Measurements from ENCODE around the gene SAMD5. TPM values are rescaled to one million over a fixed set of nuclear protein-coding genes. Genes with fewer than 3 reads are reported as not detected.

The SAMD5 gene
- total and polyA plus RNA-seq, 9 of the 15 experiments (the other 6 are each of a cell fraction or from before 2014, with no cell fraction given), result 0.15 to 0.91 (median 0.55) TPM

DNA sequence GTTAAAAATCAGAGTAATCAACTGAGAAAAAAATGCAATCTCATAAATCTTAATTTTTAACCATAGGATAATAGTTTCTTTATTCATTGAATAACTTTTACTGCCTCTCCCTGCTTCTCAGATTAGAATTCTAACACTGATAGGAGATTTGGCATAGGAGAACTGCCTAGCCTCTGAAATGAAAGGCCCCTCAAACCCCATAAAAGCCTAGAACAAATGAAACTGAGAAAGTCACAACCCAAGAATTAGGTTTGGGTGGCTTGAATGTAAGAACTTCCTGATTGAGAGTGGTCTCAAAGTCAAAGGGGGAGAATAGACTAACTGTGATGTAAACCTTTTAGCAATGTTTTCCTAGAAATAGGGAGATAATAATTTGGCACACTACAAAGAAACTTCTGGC, 52.2 kb downstream of the SAMD5 start:
- Histone ChIP-seq H3K79me2 (ENCODE audit: control insufficient read depth, insufficient read depth, low read length) (no peaks in the 10 kb centered on the region), H3K9ac (ENCODE audit: insufficient read depth in 1 of 2, low read depth in 2 of 2, low read length in 2 of 2) (no peak overlapping the region), H3K9me1 (ENCODE audit: control insufficient read depth, insufficient read depth, low read length) (no peaks in the 10 kb centered on the region), H3K9me3 (replicated peaks; ENCODE audit: control insufficient read depth, insufficient read depth, low read depth, low read length) (no peaks in the 10 kb centered on the region), H3K4me2 (ENCODE audit: insufficient read depth, low read length) (no peak overlapping the region), H3K27me3 (ENCODE audit: control insufficient read depth in 2 of 2, insufficient read depth in 2 of 2, low read length in 2 of 2) (peaks cover 7% of the 10 kb centered on the region in 2 experiments; a peak in 3 of 5 replicates), H4K20me1 (replicated peaks; ENCODE audit: control insufficient read depth, insufficient read depth, low read length) (no peaks in the 10 kb centered on the region), H2AFZ (ENCODE audit: low read depth, low read length) (no peak overlapping the region), H3K36me3 (ENCODE audit: control insufficient read depth, insufficient read depth, low read length) (no peaks in the 10 kb centered on the region), H3K4me3 (no peak overlapping the region), H3K4me1 (replicated peaks in 1 of 2; ENCODE audit: control insufficient read depth in 2 of 2, insufficient read depth in 2 of 2, low read length in 2 of 2) (no peaks in the 10 kb centered on the region), H3K27ac (ENCODE audit: extremely low read depth, low read depth, low read length) (no peak overlapping the region)
- BruUV-seq (replicated peaks), result no TSS peak
- ChIA-PET CTCF (ENCODE audit: low intra/inter-chr PET ratio) (no interaction called here), POLR2A (no interaction called here)
- DNase-seq (ENCODE audit: extremely low read depth in 1 of 4, low spot score in 3 of 4) (no peak), FAIRE-seq (no peak), ATAC-seq (no peak)
- TF ChIP-seq ETS2 (tag; IDR thresholded peaks at IDR 0.05; ENCODE audit: borderline replicate concordance, poor library complexity, severe bottlenecking) (no peak), HDAC2 (IDR thresholded peaks at IDR 0.05) (no peak), RBM22 (IDR thresholded peaks at IDR 0.05; ENCODE audit: low read depth, low read length, poor library complexity, severe bottlenecking) (no peak), ZFX (CRISPR knock-in tag; IDR thresholded peaks at IDR 0.05) (no peak), ZNF316 (IDR thresholded peaks at IDR 0.05) (no peak), HLTF (IDR thresholded peaks at IDR 0.05) (no peak), VEZF1 (CRISPR knock-in tag; IDR thresholded peaks at IDR 0.05) (no peak), SOX6 (IDR thresholded peaks at IDR 0.05) (no peak), RCOR1 (IDR thresholded peaks at IDR 0.05; ENCODE audit: borderline replicate concordance in 1 of 2, low read depth in 2 of 2, low read length in 2 of 2) (no peak)
- TF ChIP-seq, protein P1, sequence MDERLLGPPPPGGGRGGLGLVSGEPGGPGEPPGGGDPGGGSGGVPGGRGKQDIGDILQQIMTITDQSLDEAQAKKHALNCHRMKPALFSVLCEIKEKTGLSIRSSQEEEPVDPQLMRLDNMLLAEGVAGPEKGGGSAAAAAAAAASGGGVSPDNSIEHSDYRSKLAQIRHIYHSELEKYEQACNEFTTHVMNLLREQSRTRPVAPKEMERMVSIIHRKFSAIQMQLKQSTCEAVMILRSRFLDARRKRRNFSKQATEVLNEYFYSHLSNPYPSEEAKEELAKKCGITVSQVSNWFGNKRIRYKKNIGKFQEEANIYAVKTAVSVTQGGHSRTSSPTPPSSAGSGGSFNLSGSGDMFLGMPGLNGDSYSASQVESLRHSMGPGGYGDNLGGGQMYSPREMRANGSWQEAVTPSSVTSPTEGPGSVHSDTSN (CRISPR knock-in tag; IDR thresholded peaks at IDR 0.05; ENCODE audit: low read depth), result no peak
- TF ChIP-seq, protein P1 (tag; conservative IDR thresholded peaks at IDR 0.05; ENCODE audit: low read depth), result no peak
- intact Hi-C loops (cut with micrococcal nuclease), result no loop called here
- in situ Hi-C loops (cut with MboI), result no loop called here

Measured in K562 (cell line).